ENCODE measurements around the gene IQSEC1.

GRCh38 chr3:13082677-13083076 lies 9.4 kb upstream of the IQSEC1 start:
- TF ChIP-seq CTCF (IDR thresholded peaks at IDR 0.05) (no peak), EP300 (IDR thresholded peaks at IDR 0.05) (no peak), POLR2A (IDR thresholded peaks at IDR 0.05) (no peak), POLR2AphosphoS5 (IDR thresholded peaks at IDR 0.05) (no peak)

All from sigmoid colon (tissue), 4 donors.